HFFc6 (cell line): ENCODE measurements around the gene FAM168A. TPM values are rescaled to one million over a fixed set of nuclear protein-coding genes. Genes with fewer than 3 reads are reported as not detected.
A peak's percentile ranks its signal among the peaks of the same experiment; 100 is the strongest.

ENCODE experiments used
- DNase-seq: peaks from one replicate; pipeline ENCODE4 v3.0.0-alpha.2; 2018
- H3K27ac Mint-ChIP-seq: 2 replicates; pipeline ENCODE4 v1.8.0; 2020; ENCODE audit warnings: mild to moderate bottlenecking, mixed read lengths
- H3K27me3 Mint-ChIP-seq: 2 replicates; pipeline ENCODE4 v1.8.0; 2021; ENCODE audit warnings: mild to moderate bottlenecking, moderate library complexity, mixed read lengths; ENCODE audit not compliant: insufficient read depth
- H3K36me3 Mint-ChIP-seq: 2 replicates; pipeline ENCODE4 v1.8.0; 2021; ENCODE audit warnings: low read depth, mixed read lengths
- H3K4me1 Mint-ChIP-seq: 2 replicates; pipeline ENCODE4 v1.8.0; 2020; ENCODE audit warnings: low read depth, mixed read lengths
- H3K4me3 Mint-ChIP-seq: 2 replicates; pipeline ENCODE4 v1.8.0; 2020; ENCODE audit warnings: mild to moderate bottlenecking, moderate library complexity, mixed read lengths
- H3K9me3 Mint-ChIP-seq: 2 replicates; pipeline ENCODE4 v1.8.0; 2020; ENCODE audit warnings: mild to moderate bottlenecking, mixed read lengths
- CTCF ChIP-seq: fragments of 200-600 bp; sonication (generic); IDR thresholded peaks from 2 replicates; pipeline ENCODE4 v1.5.0; 2021; ENCODE audit warnings: antibody characterized with exemption, mild to moderate bottlenecking
- total RNA-seq, 6 experiments: library from RNA; stranded (reverse); fragmentation: NEBNext Ultra II Directional; extraction: Animal tissue kit (Norgen Biotek cat#: 25700); gene quantifications; 2 replicates in 1 of 6; 3 replicates in 5 of 6; pipeline ENCODE4 v1.2.3, GENCODE V29; 2021

FAM168A gene
- total RNA-seq, 6 experiments from 2014 or later = 32.6 to 40.1 (median 38.8) TPM

- DNase-seq = peak; percentile 28
- peaks cover 2% of the 10 kb centered on the region for H3K27me3 Mint-ChIP-seq
These were observed 193.9 kb downstream of the FAM168A start for GRCh38 chr11:73404048-73404447.

DNA sequence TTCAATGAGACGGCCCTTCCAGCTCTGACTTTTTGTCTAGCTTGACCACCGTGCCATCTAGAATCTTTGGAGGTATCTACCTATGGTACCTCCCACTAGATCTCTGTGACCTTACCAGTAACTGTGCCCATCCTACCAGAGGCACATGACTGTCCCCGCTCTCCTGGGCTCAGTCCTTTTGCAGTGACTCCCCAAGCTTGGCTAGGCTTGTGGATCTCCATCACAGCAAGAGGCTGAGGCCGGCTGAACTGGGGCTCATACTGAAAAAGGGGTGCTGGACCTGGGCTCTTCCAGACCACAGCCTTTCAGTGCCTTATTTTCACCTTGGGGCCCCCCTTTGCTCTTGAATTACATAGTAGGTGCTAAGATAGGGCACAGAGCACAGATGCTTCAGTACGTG is 194.4 kb downstream of the FAM168A start:
- no peak for TF ChIP-seq CTCF
- peaks cover 5% of the 10 kb centered on the region; the same call in 1 of the 2 replicates for H3K36me3 Mint-ChIP-seq
- H3K27ac Mint-ChIP-seq = no peak overlapping the region
- H3K4me3 Mint-ChIP-seq = no peak overlapping the region
- no peaks in the 10 kb centered on the region for H3K9me3 Mint-ChIP-seq
- no peak for DNase-seq
- H3K4me1 Mint-ChIP-seq = peaks cover 22% of the 10 kb centered on the region
- peaks cover 2% of the 10 kb centered on the region for H3K27me3 Mint-ChIP-seq

More at GRCh38 chr11:73404048-73404447, 193.9 kb downstream of the FAM168A start:
- peak; percentile 66 for TF ChIP-seq CTCF
- Mint-ChIP-seq H3K36me3 (peaks cover 8% of the 10 kb centered on the region; the same call in 1 of the 2 replicates), H3K4me1 (peaks cover 21% of the 10 kb centered on the region), H3K27ac (no peak overlapping the region), H3K9me3 (no peaks in the 10 kb centered on the region), H3K4me3 (no peak overlapping the region)

DNA sequence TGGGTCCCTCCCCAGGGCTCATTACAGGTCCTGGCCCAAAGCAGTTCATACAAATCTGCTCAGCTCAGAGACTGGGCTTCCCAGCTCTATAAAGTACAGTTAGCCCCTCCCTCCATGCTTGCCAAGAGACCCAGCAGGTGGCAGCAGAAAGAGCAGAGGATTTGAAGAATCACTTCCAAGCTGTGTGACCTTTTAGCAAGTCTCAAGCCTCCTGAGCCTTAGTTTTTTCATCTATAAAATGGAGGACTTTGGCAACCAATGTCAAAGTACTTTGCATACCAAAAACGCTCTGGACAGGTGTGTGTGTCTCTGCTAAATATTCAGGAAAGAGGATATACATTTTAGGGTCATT is 195.1 kb downstream of the FAM168A start:
- peak overlapping the region; percentile 37; the same call in 1 of the 2 replicates for H3K27ac Mint-ChIP-seq
- H3K27me3 Mint-ChIP-seq = peaks cover 2% of the 10 kb centered on the region
- no peak overlapping the region for H3K4me3 Mint-ChIP-seq
- no peak for DNase-seq
- peaks cover 22% of the 10 kb centered on the region for H3K4me1 Mint-ChIP-seq
- H3K36me3 Mint-ChIP-seq = peaks cover under 1% of the 10 kb centered on the region; the same call in 1 of the 2 replicates
- TF ChIP-seq CTCF = peak; percentile 54; the same call in 1 of the 2 replicates
- no peaks in the 10 kb centered on the region for H3K9me3 Mint-ChIP-seq

GRCh38 chr11:73401924-73402833 is 195.7 kb downstream of the FAM168A start:
- Mint-ChIP-seq H3K4me1 (peaks cover 22% of the 10 kb centered on the region), H3K9me3 (no peaks in the 10 kb centered on the region), H3K27me3 (peaks cover 7% of the 10 kb centered on the region), H3K36me3 (no peaks in the 10 kb centered on the region; the same call in 1 of the 2 replicates), H3K4me3 (no peak overlapping the region), H3K27ac (peak overlapping the region; percentile 37; the same call in 1 of the 2 replicates)
- DNase-seq = no peak
- no peak for TF ChIP-seq CTCF

DNA sequence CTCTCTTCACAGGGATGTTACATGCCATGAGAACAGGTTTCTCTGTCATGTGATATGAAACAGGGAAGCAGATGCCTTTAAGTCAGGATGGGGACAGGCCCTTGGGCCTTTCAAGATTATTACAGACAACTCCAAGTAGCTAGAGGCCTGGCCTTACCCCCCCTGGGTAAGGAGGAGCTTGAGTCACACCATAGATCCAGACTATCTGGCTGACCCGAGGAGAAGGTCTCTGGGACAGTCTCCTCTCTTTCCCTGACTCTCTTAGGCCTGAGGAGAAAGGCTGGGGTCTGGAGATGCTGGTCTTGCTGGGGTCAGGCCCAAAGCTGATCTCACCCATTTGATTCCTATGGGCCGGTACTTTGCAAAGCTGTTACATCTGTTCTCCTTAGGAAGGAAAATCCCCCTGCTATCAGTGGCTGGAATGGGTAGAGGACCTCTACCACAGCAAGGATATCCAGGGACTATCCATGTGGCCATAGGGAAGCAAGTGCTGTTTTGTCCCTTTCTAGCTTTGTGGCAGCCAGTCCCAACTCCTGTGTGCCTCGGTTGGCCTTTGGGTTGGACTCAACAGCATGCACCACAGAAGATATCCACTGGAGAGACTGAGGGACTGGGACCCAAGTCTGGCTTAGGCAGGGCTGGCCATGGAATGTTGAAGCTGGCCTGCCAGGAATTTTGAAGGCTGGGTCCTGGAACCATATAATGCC is 196.5 kb downstream of the FAM168A start:
- no peak for DNase-seq
- Mint-ChIP-seq H3K36me3 (no peaks in the 10 kb centered on the region; the same call in 1 of the 2 replicates), H3K4me1 (peaks cover 22% of the 10 kb centered on the region), H3K27me3 (peaks cover 9% of the 10 kb centered on the region), H3K4me3 (no peak overlapping the region), H3K27ac (0 out of 2 replicates have a peak overlapping the region, but pooled peaks have one; percentile 3), H3K9me3 (no peaks in the 10 kb centered on the region)
- no peak for TF ChIP-seq CTCF
